Smooth muscle cell (in vitro differentiated cells): Measurements from ENCODE around the gene ROM1. TPM values are rescaled to one million over a fixed set of nuclear protein-coding genes. Genes with fewer than 3 reads are reported as not detected.
"Not testable (repeated sequence)": the region's sequence is repeated elsewhere in the genome, so short reads cannot be mapped to it uniquely, and the experiment has no call there.

Experiments
- DNase-seq: peaks from one replicate; lab custom pipeline; 2025; ENCODE audit not compliant: unreplicated experiment; lab: John Stamatoyannopoulos, UW
- H2AFZ ChIP-seq: fragments of 200-600 bp; sonication (generic); 2 replicates; pipeline ENCODE4 v1.6.0; 2016; ENCODE audit warnings: antibody characterized with exemption, low read depth, mild to moderate bottlenecking
- H3F3A ChIP-seq: fragments of 200-600 bp; sonication (generic); 2 replicates; pipeline ENCODE4 v1.6.0; 2017; ENCODE audit warnings: antibody characterized with exemption, low read depth
- H3K27ac ChIP-seq: fragments of 200-600 bp; sonication (generic); 2 replicates; pipeline ENCODE4 v1.5.1; 2016; ENCODE audit warnings: low read depth, mild to moderate bottlenecking
- H3K27me3 ChIP-seq: fragments of 200-600 bp; sonication (generic); 2 replicates; pipeline ENCODE4 v1.6.1; 2016; ENCODE audit warnings: low read depth, mild to moderate bottlenecking
- H3K36me3 ChIP-seq: fragments of 200-600 bp; sonication (generic); 2 replicates; pipeline ENCODE4 v1.5.1; 2016; ENCODE audit warnings: low read depth
- H3K4me1 ChIP-seq: fragments of 200-600 bp; sonication (generic); 2 replicates; pipeline ENCODE4 v1.5.1; 2016; ENCODE audit warnings: low read depth
- H3K4me2 ChIP-seq: fragments of 200-600 bp; sonication (generic); 2 replicates; pipeline ENCODE4 v1.6.0; 2016; ENCODE audit warnings: mild to moderate bottlenecking
- H3K4me3 ChIP-seq: fragments of 200-600 bp; sonication (generic); 2 replicates; pipeline ENCODE4 v1.5.1; 2016; ENCODE audit warnings: mild to moderate bottlenecking
- H3K79me2 ChIP-seq: fragments of 200-600 bp; sonication (generic); 2 replicates; pipeline ENCODE4 v1.6.0; 2016; ENCODE audit warnings: low read depth, mild to moderate bottlenecking
- H3K9ac ChIP-seq: fragments of 200-600 bp; sonication (generic); 2 replicates; pipeline ENCODE4 v1.6.0; 2016; ENCODE audit warnings: low read depth
- H3K9me3 ChIP-seq: fragments of 200-600 bp; sonication (generic); replicated peaks from 2 replicates; pipeline ENCODE4 v1.5.1; 2016; ENCODE audit warnings: low read depth
- H4K20me1 ChIP-seq: fragments of 200-600 bp; sonication (generic); 2 replicates; pipeline ENCODE4 v1.6.0; 2016; ENCODE audit warnings: low read depth
- CTCF ChIP-seq: fragments of 200-600 bp; sonication (generic); IDR thresholded peaks from 2 replicates; pipeline ENCODE4 v1.5.1; 2017; ENCODE audit warnings: borderline replicate concordance, mild to moderate bottlenecking, antibody characterized with exemption; ENCODE audit not compliant: insufficient read depth, poor library complexity, severe bottlenecking
- WGBS: methylation state at CpG from one replicate; pipeline ENCODE4 v1.1.7; 2016; ENCODE audit warnings: low lambda C conversion rate; 5-methylcytosine and 5-hydroxymethylcytosine counted together
- polyA plus RNA-seq: library from polyadenylated mRNA; unstranded; fragments of >200 nt; fragmentation: Nextera tagmentation; extraction: Ambion mirVana; gene quantifications from 2 replicates; pipeline ENCODE4 v1.2.1, GENCODE V29; 2016
- total RNA-seq: library from RNA; depleted of rRNA; stranded (reverse); fragments of >200 nt; gene quantifications from 2 replicates; pipeline ENCODE4 v1.2.3, GENCODE V29; 2014

ROM1 gene
- total and polyA plus RNA-seq, 2 experiments from 2014 or later, result 1.4 to 4.0 TPM

GRCh38 chr11:62648185-62648966 lies 35.3 kb downstream of the ROM1 start:
- no peak for DNase-seq
- no peaks in the 10 kb centered on the region for H3K9me3 ChIP-seq
- H3K9ac ChIP-seq, result no peak overlapping the region
- peaks cover 48% of the 10 kb centered on the region for H3K79me2 ChIP-seq
- WGBS, result 97% methylated on average over 24 of the region's 24 CpGs
- TF ChIP-seq CTCF, result no peak
- H3K4me2 ChIP-seq, result no peak overlapping the region
- H3F3A ChIP-seq, result peaks cover 3% of the 10 kb centered on the region
- no peaks in the 10 kb centered on the region for H3K27me3 ChIP-seq
- peaks cover 3% of the 10 kb centered on the region for H3K4me1 ChIP-seq
- H3K36me3 ChIP-seq, result no peaks in the 10 kb centered on the region
- no peak overlapping the region for H3K27ac ChIP-seq
- H3K4me3 ChIP-seq, result no peak overlapping the region
- H4K20me1 ChIP-seq, result peaks cover 6% of the 10 kb centered on the region
- H2AFZ ChIP-seq, result no peak overlapping the region

GRCh38 chr11:62648967-62649364 lies 35.9 kb downstream of the ROM1 start:
- Histone ChIP-seq H3K9ac (no peak overlapping the region), H3K4me1 (peaks cover 3% of the 10 kb centered on the region), H3K4me2 (no peak overlapping the region), H3K9me3 (no peaks in the 10 kb centered on the region), H3K27ac (no peak overlapping the region), H3K4me3 (no peak overlapping the region), H4K20me1 (peaks cover 6% of the 10 kb centered on the region), H2AFZ (no peak overlapping the region), H3K27me3 (no peaks in the 10 kb centered on the region), H3K79me2 (peaks cover 42% of the 10 kb centered on the region), H3F3A (peaks cover 3% of the 10 kb centered on the region), H3K36me3 (no peaks in the 10 kb centered on the region)
- 99% methylated on average over 11 of the region's 11 CpGs for WGBS
- TF ChIP-seq CTCF, result no peak
- DNase-seq, result no peak

- no peaks in the 10 kb centered on the region for H3K27me3 ChIP-seq
- H3F3A ChIP-seq, result peaks cover 3% of the 10 kb centered on the region
- H3K4me3 ChIP-seq, result no peak overlapping the region
- no peak overlapping the region for H3K4me2 ChIP-seq
- DNase-seq, result no peak
- H3K4me1 ChIP-seq, result peaks cover 3% of the 10 kb centered on the region
- no peak overlapping the region for H3K9ac ChIP-seq
- H3K27ac ChIP-seq, result no peak overlapping the region
- peaks cover 37% of the 10 kb centered on the region for H3K79me2 ChIP-seq
- no peak overlapping the region for H2AFZ ChIP-seq
- H4K20me1 ChIP-seq, result peaks cover 6% of the 10 kb centered on the region
- WGBS, result 98% methylated on average over 11 of the region's 11 CpGs
- no peaks in the 10 kb centered on the region for H3K9me3 ChIP-seq
- no peak for TF ChIP-seq CTCF
- H3K36me3 ChIP-seq, result no peaks in the 10 kb centered on the region
Measured at GRCh38 chr11:62649486-62649885, 36.4 kb downstream of the ROM1 start.

- not testable (repeated sequence) for DNase-seq, H3K9ac ChIP-seq, H3K4me3 ChIP-seq, H3K27ac ChIP-seq, H3K27me3 ChIP-seq, H3K4me1 ChIP-seq, H3K9me3 ChIP-seq, H3K36me3 ChIP-seq, H3F3A ChIP-seq, H4K20me1 ChIP-seq, H2AFZ ChIP-seq, H3K4me2 ChIP-seq
- peaks cover 29% of the 10 kb centered on the region for H3K79me2 ChIP-seq
- WGBS, result 99% methylated on average over 12 of the region's 12 CpGs
Measured at GRCh38 chr11:62650283-62650682, 37.2 kb downstream of the ROM1 start.
